ENCODE data around the gene SPAG16.

Gene SPAG16

GRCh38 chr2:213766062-213766461 is 481.8 kb downstream of the SPAG16 start:
- TF ChIP-seq CTCF (IDR thresholded peaks at IDR 0.05; ENCODE audit: low read depth, low read length) = no peak
- DNase-seq (ENCODE audit: extremely low read depth, low read depth) = no peak

GRCh38 chr2:213766465-213766901 is 482.2 kb downstream of the SPAG16 start:
- no peak for DNase-seq (ENCODE audit: extremely low read depth, low read depth)
- no peak for TF ChIP-seq CTCF (IDR thresholded peaks at IDR 0.05; ENCODE audit: low read depth, low read length)

- no peak for TF ChIP-seq CTCF (IDR thresholded peaks at IDR 0.05; ENCODE audit: low read depth, low read length)
- no peak for DNase-seq (ENCODE audit: extremely low read depth, low read depth)
Measured at GRCh38 chr2:213787869-213788268, 503.6 kb downstream of the SPAG16 start.

GRCh38 chr2:213789940-213790339 is 505.7 kb downstream of the SPAG16 start:
- no peak for TF ChIP-seq CTCF (IDR thresholded peaks at IDR 0.05; ENCODE audit: low read depth, low read length)

GRCh38 chr2:213792045-213792444 is 507.8 kb downstream of the SPAG16 start:
- no peak for TF ChIP-seq CTCF (IDR thresholded peaks at IDR 0.05; ENCODE audit: low read depth, low read length)
- DNase-seq (ENCODE audit: extremely low read depth, low read depth) = no peak

More at GRCh38 chr2:213789940-213790339, 505.7 kb downstream of the SPAG16 start:
- no peak for DNase-seq (ENCODE audit: extremely low read depth, low read depth)

- DNase-seq (ENCODE audit: extremely low read depth, low read depth) = peak; percentile 15
Measured at GRCh38 chr2:213806125-213806726, 522.0 kb downstream of the SPAG16 start.

GRCh38 chr2:213816583-213816982 is 532.3 kb downstream of the SPAG16 start:
- no peak for TF ChIP-seq CTCF (IDR thresholded peaks at IDR 0.05; ENCODE audit: low read depth, low read length)

More at GRCh38 chr2:213806125-213806726, 522.0 kb downstream of the SPAG16 start:
- peak; percentile 18 for TF ChIP-seq CTCF (IDR thresholded peaks at IDR 0.05; ENCODE audit: low read depth, low read length)

More at GRCh38 chr2:213816583-213816982, 532.3 kb downstream of the SPAG16 start:
- DNase-seq (ENCODE audit: extremely low read depth, low read depth) = no peak

All from AG09319 (cell line).